Measurements from ENCODE around the gene SAP30BP. TPM values are rescaled to one million over a fixed set of nuclear protein-coding genes. Genes with fewer than 3 reads are reported as not detected.

SAP30BP gene
- total RNA-seq, 3 donors from 2014 or later (not counting 1 experiment from before 2014, with no cell fraction given): 234 to 246 (median 240) TPM

DNA sequence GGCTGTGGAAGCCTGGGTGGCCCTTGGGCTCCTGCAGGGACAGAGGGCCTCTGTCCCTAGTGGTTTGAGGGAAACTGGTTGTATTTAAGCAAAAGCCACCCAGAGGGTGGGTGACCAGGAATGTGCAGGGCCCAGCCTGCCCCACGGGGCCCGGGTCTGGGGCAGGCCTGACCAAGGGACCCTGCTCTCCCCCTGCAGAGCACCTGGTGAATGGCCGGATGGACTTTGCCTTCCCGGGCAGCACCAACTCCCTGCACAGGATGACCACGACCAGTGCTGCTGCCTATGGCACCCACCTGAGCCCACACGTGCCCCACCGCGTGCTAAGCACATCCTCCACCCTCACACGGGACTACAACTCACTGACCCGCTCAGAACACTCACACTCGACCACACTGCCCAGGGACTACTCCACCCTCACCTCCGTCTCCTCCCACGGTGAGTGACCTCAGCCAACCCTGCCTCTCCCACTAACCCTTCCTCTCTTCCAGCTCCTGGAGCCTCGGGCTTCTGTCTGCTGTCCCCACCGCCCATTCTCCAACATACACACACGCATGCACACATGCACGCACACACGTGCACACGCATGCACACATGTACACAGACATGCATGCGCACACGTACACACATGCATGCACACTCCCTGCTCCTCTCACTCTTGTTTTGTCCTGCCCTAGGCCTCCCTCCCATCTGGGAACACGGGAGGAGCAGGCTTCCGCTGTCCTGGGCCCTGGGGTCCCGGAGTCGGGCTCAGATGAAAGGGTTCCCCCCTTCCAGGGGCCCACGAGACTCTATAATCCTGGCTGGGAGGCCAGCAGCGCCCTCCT lies 87.5 kb downstream of the SAP30BP start:
- Mint-ChIP-seq H3K36me3 (no peaks in the 10 kb centered on the region), H3K4me3 (peak overlapping the region; percentile 77), H3K27ac (peak overlapping the region in 1 of 2 donors; percentile 71), H3K4me1 (peaks cover 11 to 14% of the 10 kb centered on the region in 2 donors), H3K9me3 (no peaks in the 10 kb centered on the region), H3K27me3 (ENCODE audit: low read depth in 2 of 2) (no peaks in the 10 kb centered on the region)
- WGBS (ENCODE audit: insufficient coverage): 85% methylated on average over 27 of the region's 27 CpGs
- TF ChIP-seq, protein P1, sequence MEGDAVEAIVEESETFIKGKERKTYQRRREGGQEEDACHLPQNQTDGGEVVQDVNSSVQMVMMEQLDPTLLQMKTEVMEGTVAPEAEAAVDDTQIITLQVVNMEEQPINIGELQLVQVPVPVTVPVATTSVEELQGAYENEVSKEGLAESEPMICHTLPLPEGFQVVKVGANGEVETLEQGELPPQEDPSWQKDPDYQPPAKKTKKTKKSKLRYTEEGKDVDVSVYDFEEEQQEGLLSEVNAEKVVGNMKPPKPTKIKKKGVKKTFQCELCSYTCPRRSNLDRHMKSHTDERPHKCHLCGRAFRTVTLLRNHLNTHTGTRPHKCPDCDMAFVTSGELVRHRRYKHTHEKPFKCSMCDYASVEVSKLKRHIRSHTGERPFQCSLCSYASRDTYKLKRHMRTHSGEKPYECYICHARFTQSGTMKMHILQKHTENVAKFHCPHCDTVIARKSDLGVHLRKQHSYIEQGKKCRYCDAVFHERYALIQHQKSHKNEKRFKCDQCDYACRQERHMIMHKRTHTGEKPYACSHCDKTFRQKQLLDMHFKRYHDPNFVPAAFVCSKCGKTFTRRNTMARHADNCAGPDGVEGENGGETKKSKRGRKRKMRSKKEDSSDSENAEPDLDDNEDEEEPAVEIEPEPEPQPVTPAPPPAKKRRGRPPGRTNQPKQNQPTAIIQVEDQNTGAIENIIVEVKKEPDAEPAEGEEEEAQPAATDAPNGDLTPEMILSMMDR (IDR thresholded peaks at IDR 0.05): no peak
- Histone ChIP-seq H3K4me3 (ENCODE audit: low read length) (no peak overlapping the region), H3K27me3 (ENCODE audit: control insufficient read depth, insufficient read depth, low read length) (no peaks in the 10 kb centered on the region), H3K27ac (ENCODE audit: low read length) (no peak overlapping the region), H3K36me3 (ENCODE audit: control insufficient read depth, insufficient read depth, low read length) (peaks cover under 1% of the 10 kb centered on the region), H3K4me1 (ENCODE audit: control insufficient read depth, insufficient read depth, low read length) (peaks cover 31% of the 10 kb centered on the region), H3K9me3 (ENCODE audit: control insufficient read depth, insufficient read depth, low read length) (no peaks in the 10 kb centered on the region)
- ATAC-seq: no peak
- DNase-seq: no peak
- intact Hi-C loops (cut with micrococcal nuclease): no loop called here

DNA sequence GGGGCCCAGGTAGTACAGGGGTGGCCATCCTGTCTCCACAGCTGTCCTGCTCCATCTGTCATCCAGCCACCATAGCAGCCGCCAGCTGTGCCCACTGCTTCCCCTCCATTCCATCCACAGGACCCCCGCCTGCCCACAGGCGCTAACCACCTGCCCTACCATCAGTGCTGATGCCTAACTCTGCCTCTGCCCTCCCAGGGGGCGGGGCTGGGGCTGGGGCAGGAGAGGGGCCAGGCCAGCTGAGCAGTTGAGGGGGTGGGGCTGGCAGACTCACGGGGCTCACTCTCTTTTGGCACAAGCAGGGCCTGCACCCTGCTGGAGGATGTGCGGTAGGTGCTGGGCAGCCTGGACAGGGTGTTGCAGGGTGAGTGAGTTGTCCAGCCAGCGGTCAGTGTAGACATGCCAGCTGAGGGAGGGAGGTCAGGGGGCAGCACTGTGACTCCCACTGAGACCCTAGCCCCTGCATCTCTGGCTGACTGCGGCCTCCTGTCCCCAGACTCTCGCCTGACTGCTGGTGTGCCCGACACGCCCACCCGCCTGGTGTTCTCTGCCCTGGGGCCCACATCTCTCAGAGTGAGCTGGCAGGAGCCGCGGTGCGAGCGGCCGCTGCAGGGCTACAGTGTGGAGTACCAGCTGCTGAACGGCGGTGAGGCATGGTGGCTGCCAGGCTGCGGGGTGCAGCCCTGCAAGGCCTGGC lies 88.2 kb downstream of the SAP30BP start:
- peaks cover 24% of the 10 kb centered on the region for H3K4me1 ChIP-seq (ENCODE audit: control insufficient read depth, insufficient read depth, low read length)
- TF ChIP-seq, protein P1 (IDR thresholded peaks at IDR 0.05): no peak
- WGBS (ENCODE audit: insufficient coverage): 81% methylated on average over 20 of the region's 20 CpGs
- intact Hi-C loops (cut with micrococcal nuclease): no loop called here
- Mint-ChIP-seq H3K36me3 (no peaks in the 10 kb centered on the region), H3K4me1 (peaks cover 5 to 8% of the 10 kb centered on the region in 2 donors), H3K27ac (peak overlapping the region in 1 of 2 donors; percentile 71), H3K27me3 (ENCODE audit: low read depth in 2 of 2) (no peaks in the 10 kb centered on the region), H3K4me3 (peak overlapping the region; percentile 77), H3K9me3 (no peaks in the 10 kb centered on the region)
- ATAC-seq: no peak
- H3K27ac ChIP-seq (ENCODE audit: low read length): no peak overlapping the region
- H3K4me3 ChIP-seq (ENCODE audit: low read length): no peak overlapping the region
- H3K36me3 ChIP-seq (ENCODE audit: control insufficient read depth, insufficient read depth, low read length): peaks cover 4% of the 10 kb centered on the region
- H3K9me3 ChIP-seq (ENCODE audit: control insufficient read depth, insufficient read depth, low read length): no peaks in the 10 kb centered on the region
- no peaks in the 10 kb centered on the region for H3K27me3 ChIP-seq (ENCODE audit: control insufficient read depth, insufficient read depth, low read length)
- DNase-seq: no peak

DNA sequence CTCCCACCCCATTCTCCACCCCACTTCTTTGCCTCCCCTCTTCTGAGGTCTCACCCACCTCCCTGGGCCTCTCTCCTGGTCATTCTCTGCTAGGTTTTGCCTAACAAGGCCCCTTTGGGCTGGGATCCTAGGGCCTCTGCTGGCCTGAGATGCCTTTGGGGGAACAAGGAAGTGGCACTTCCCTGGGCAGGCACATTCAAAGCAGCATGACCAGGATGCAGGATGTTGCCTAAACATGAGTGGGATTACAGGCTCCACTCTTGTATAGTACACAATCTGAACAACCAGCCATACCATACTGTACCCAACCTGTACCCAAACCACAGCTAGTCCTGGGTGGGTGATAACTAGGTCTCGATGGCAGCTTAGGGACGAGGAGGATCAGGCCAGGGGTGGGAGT lies 88.9 kb downstream of the SAP30BP start:
- ATAC-seq: no peak
- Mint-ChIP-seq H3K27me3 (ENCODE audit: low read depth in 2 of 2) (no peaks in the 10 kb centered on the region), H3K27ac (no peak overlapping the region), H3K4me1 (peaks cover 5 to 8% of the 10 kb centered on the region in 2 donors), H3K4me3 (no peak overlapping the region), H3K36me3 (no peaks in the 10 kb centered on the region), H3K9me3 (no peaks in the 10 kb centered on the region)
- no peaks in the 10 kb centered on the region for H3K9me3 ChIP-seq (ENCODE audit: control insufficient read depth, insufficient read depth, low read length)
- no peak overlapping the region for H3K27ac ChIP-seq (ENCODE audit: low read length)
- no peaks in the 10 kb centered on the region for H3K27me3 ChIP-seq (ENCODE audit: control insufficient read depth, insufficient read depth, low read length)
- no peak overlapping the region for H3K4me3 ChIP-seq (ENCODE audit: low read length)
- peaks cover 24% of the 10 kb centered on the region for H3K4me1 ChIP-seq (ENCODE audit: control insufficient read depth, insufficient read depth, low read length)
- intact Hi-C loops (cut with micrococcal nuclease): no loop called here
- 100% methylated on average over 2 of the region's 2 CpGs for WGBS (ENCODE audit: insufficient coverage)
- H3K36me3 ChIP-seq (ENCODE audit: control insufficient read depth, insufficient read depth, low read length): peaks cover 4% of the 10 kb centered on the region
- DNase-seq: no peak
- TF ChIP-seq, protein P1 (IDR thresholded peaks at IDR 0.05): no peak
